Spleen (tissue), 11 donors: Measurements from ENCODE around the gene TMEM116. TPM values are rescaled to one million over a fixed set of nuclear protein-coding genes. Genes with fewer than 3 reads are reported as not detected.

ENCODE experiments used
- DNase-seq: peaks from one replicate; pipeline ENCODE4 v3.0.0-alpha.2; 2020
- H3K27ac ChIP-seq, 8 donors: fragments of 200-600 bp; sonication (generic) in 7 of 8; 1 replicate in 4 of 8; 2 replicates in 4 of 8; pipeline versions ENCODE4 v1.5.0 to v1.8.0; 2016 to 2021; ENCODE audit warnings: inconsistent platforms in 4 of 8, mild to moderate bottlenecking in 4 of 8, moderate library complexity in 1 of 8
- H3K27me3 ChIP-seq, 7 donors: fragments of 200-600 bp; sonication (generic) in 6 of 7; replicated peaks in 1 of 7; 1 replicate in 4 of 7; 2 replicates in 3 of 7; pipeline versions ENCODE4 v1.5.0 to v1.8.0; 2016 to 2021; ENCODE audit warnings: inconsistent platforms in 3 of 7, mild to moderate bottlenecking in 1 of 7
- H3K36me3 ChIP-seq, 6 donors: fragments of 200-600 bp; sonication (generic) in 5 of 6; 1 replicate in 4 of 6; 2 replicates in 2 of 6; pipeline versions ENCODE4 v1.5.0 to v1.8.0; 2016 to 2021; ENCODE audit warnings: inconsistent platforms in 2 of 6
- H3K4me1 ChIP-seq, 6 donors: fragments of 200-600 bp; sonication (generic) in 5 of 6; 1 replicate in 3 of 6; 2 replicates in 3 of 6; pipeline versions ENCODE4 v1.5.0 to v1.8.0; 2016 to 2021; ENCODE audit warnings: inconsistent platforms in 3 of 6
- H3K4me3 ChIP-seq, 8 donors: fragments of 200-600 bp; sonication (generic) in 7 of 8; 1 replicate in 4 of 8; 2 replicates in 4 of 8; pipeline versions ENCODE4 v1.5.0 to v1.8.0; 2016 to 2021; ENCODE audit warnings: inconsistent platforms in 4 of 8, mild to moderate bottlenecking in 4 of 8, moderate library complexity in 2 of 8
- H3K9me3 ChIP-seq, 8 donors: fragments of 200-600 bp; sonication (generic) in 7 of 8; 1 replicate in 4 of 8; 2 replicates in 4 of 8; pipeline versions ENCODE4 v1.5.0 to v1.8.0; 2016 to 2021; ENCODE audit warnings: inconsistent platforms in 4 of 8
- CTCF ChIP-seq, 11 experiments: fragments of 200-600 bp in 7 of 11; fragments of 450-650 bp in 4 of 11; sonication (generic) in 4 of 11; IDR thresholded peaks in 8 of 11; conservative IDR thresholded peaks in 3 of 11; 1 replicate in 7 of 11; 2 replicates in 4 of 11; pipeline versions ENCODE4 v1.4.0 to v1.8.0; 2016 to 2021; ENCODE audit warnings: antibody characterized with exemption in 11 of 11, inconsistent platforms in 4 of 11, mild to moderate bottlenecking in 1 of 11
- POLR2A ChIP-seq, 3 donors: fragments of 450-650 bp; IDR thresholded peaks; one replicate each; pipeline ENCODE4 v1.5.1; 2017; ENCODE audit warnings: antibody characterized with exemption in 3 of 3, mild to moderate bottlenecking in 1 of 3
- POLR2AphosphoS5 ChIP-seq, 3 donors: sonication (generic); formaldehyde crosslinking; IDR thresholded peaks; one replicate each; pipeline ENCODE4 v1.5.1; 2017; ENCODE audit warnings: antibody characterized with exemption in 3 of 3
- WGBS, 5 donors: extraction: QIAGEN DNeasy Blood & Tissue Kit in 3 of 5; methylation state at CpG; one replicate each; pipeline versions ENCODE4 v1.1.5 to v1.1.7; 2013 to 2018; 5-methylcytosine and 5-hydroxymethylcytosine counted together
- intact Hi-C: fragments of 100-400 bp; cut with DNase I; formaldehyde crosslinking; loops from one replicate; pipeline ENCODE4 v1.15.0; 2023; ENCODE audit warnings: low total_unique reads
- polyA plus RNA-seq, 3 donors: library from polyadenylated mRNA; stranded (reverse); fragments of 200-250 nt; gene quantifications; one replicate each; pipeline ENCODE4 v1.2.1, GENCODE V29; 2013
- total RNA-seq, 7 donors: library from RNA; depleted of rRNA in 3 of 7; stranded (reverse); fragments of >200 nt in 3 of 7; fragmentation: NEBNext Ultra II Directional in 4 of 7; extraction: Animal tissue kit (Norgen Biotek cat#: 25700) in 4 of 7; gene quantifications; one replicate each; pipeline versions ENCODE4 v1.1.0 to v1.2.1, GENCODE V29; 2016 to 2021
- donor health status: healthy with polysubstance abuse.
- donor health status: DM: no; HTN: no; CAD: no; lungs with moderate emphysema.
- donor health status: DM: no; HTN: no; CAD: no.
- donor health status: Bipolar disorder and iron deficiency.
- donor health status: healthy.
- donor health status: DM: no; HTN: no; CAD: no.
- donor health status: DM: yes; HTN: yes; CAD: no.

TMEM116 gene
- total and polyA plus RNA-seq, 10 donors = 5.4 to 15.2 (median 10.6) TPM

DNA sequence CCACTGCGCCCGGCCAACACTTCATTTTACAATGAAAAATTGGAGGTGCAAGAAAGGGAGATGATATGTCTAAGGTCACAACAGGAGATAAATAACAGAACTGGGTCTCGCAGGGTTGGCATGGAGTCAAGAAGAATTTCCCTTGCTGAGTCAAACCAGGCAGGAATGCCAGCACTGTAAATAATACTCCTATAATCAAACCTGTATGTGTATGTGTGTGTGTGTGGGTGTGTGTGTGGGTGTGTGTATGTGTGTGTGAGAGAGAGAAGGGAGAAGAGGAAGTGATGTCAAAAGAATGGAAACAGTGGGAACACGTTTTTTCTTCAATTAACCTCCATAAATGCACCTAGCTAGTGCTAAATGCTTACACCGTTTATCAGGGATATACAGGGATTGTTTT, 70.4 kb downstream of the TMEM116 start:
- WGBS, 5 donors = 54 to 82% (median 77%) methylated on average over 5 of the region's 5 CpGs
- TF ChIP-seq POLR2AphosphoS5 (IDR thresholded peaks at IDR 0.05) (no peak), POLR2A (IDR thresholded peaks at IDR 0.05) (no peak), CTCF (IDR thresholded peaks at IDR 0.05 in 8 of 11, conservative IDR thresholded peaks at IDR 0.05 in 3 of 11) (no peak)

GRCh38 chr12:111937429-111937828, 75.5 kb downstream of the TMEM116 start:
- H3K4me3 ChIP-seq = no peak overlapping the region
- no peak overlapping the region for H3K27ac ChIP-seq

More for the DNA sequence above, 70.4 kb downstream of the TMEM116 start:
- no peak overlapping the region for H3K27ac ChIP-seq
- H3K4me3 ChIP-seq = no peak overlapping the region
- no peak for DNase-seq
- no peaks in the 10 kb centered on the region for H3K27me3 ChIP-seq
- intact Hi-C loops = no loop called here
- peaks cover 0 to 4% (median 0%) of the 10 kb centered on the region in 6 donors for H3K36me3 ChIP-seq
- no peaks in the 10 kb centered on the region for H3K9me3 ChIP-seq
- H3K4me1 ChIP-seq = peaks cover 0 to 18% (median 2%) of the 10 kb centered on the region in 6 donors

DNA sequence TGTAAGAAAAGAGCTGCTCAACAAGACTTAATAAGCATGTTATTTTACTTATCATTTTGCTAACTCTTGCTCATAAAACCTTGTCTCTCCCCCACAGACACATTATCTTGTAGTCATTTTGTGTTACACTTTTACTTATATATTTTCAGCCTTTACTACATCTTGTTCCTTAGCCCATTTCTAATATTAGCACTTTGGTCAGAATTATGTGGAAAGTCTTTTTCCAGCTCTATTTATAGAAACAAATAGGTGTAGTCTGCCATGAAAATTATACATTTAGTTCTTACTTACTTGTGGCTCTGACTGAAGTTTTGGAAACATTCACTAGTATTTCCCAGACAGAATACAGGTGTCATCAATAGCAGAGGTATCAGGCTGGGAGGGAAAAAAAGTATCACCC, 76.1 kb downstream of the TMEM116 start:
- intact Hi-C loops = no loop called here
- TF ChIP-seq CTCF (IDR thresholded peaks at IDR 0.05 in 8 of 11, conservative IDR thresholded peaks at IDR 0.05 in 3 of 11) (no peak), POLR2AphosphoS5 (IDR thresholded peaks at IDR 0.05) (no peak), POLR2A (IDR thresholded peaks at IDR 0.05) (no peak)

More at GRCh38 chr12:111937429-111937828, 75.5 kb downstream of the TMEM116 start:
- H3K36me3 ChIP-seq = peaks cover 0 to 26% (median 3%) of the 10 kb centered on the region in 6 donors
- H3K27me3 ChIP-seq = no peaks in the 10 kb centered on the region
- DNase-seq = no peak
- no peaks in the 10 kb centered on the region for H3K9me3 ChIP-seq
- no peaks in the 10 kb centered on the region for H3K4me1 ChIP-seq
- TF ChIP-seq POLR2AphosphoS5 (IDR thresholded peaks at IDR 0.05) = no peak
- TF ChIP-seq CTCF (IDR thresholded peaks at IDR 0.05 in 8 of 11, conservative IDR thresholded peaks at IDR 0.05 in 3 of 11) = no peak
- no peak for TF ChIP-seq POLR2A (IDR thresholded peaks at IDR 0.05)
- 68 to 93% (median 91%) methylated on average over 1 of the region's 1 CpG for WGBS, 5 donors
- intact Hi-C loops = no loop called here

DNA sequence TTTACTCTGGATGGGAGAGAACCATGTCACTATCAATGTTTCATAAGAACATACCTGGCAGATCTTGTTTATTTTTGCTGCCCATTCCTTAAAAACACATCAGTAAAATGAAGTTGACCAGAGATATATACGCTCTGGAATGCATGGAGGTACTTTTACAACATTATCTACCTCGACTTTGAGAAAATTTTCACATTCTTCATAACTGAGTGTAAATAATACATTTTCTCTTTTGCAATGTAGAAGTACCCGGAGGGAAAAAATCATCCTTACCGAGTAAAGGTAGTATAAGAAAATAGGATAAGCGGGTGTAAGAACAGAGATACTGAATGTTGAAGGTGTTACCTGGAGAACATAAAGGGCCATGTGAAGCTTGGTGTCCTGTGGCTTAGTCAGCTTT, 80.7 kb downstream of the TMEM116 start:
- H3K4me3 ChIP-seq = no peak overlapping the region
- no peak for TF ChIP-seq POLR2A (IDR thresholded peaks at IDR 0.05)
- no peak for TF ChIP-seq CTCF (IDR thresholded peaks at IDR 0.05 in 8 of 11, conservative IDR thresholded peaks at IDR 0.05 in 3 of 11)
- TF ChIP-seq POLR2AphosphoS5 (IDR thresholded peaks at IDR 0.05) = no peak
- peaks cover 0 to 36% (median 6%) of the 10 kb centered on the region in 6 donors for H3K36me3 ChIP-seq
- intact Hi-C loops = no loop called here
- no peak for DNase-seq
- H3K27me3 ChIP-seq = no peaks in the 10 kb centered on the region
- H3K27ac ChIP-seq = no peak overlapping the region
- H3K9me3 ChIP-seq = no peaks in the 10 kb centered on the region
- WGBS, 5 donors = 92 to 98% (median 96%) methylated on average over 5 of the region's 5 CpGs
- H3K4me1 ChIP-seq = no peaks in the 10 kb centered on the region

More for the DNA sequence above, 76.1 kb downstream of the TMEM116 start:
- Histone ChIP-seq H3K4me1 (no peaks in the 10 kb centered on the region), H3K36me3 (peaks cover 0 to 32% (median 5%) of the 10 kb centered on the region in 6 donors), H3K9me3 (no peaks in the 10 kb centered on the region), H3K27ac (no peak overlapping the region), H3K27me3 (no peaks in the 10 kb centered on the region), H3K4me3 (no peak overlapping the region)
- DNase-seq = no peak
